CD4-positive, CD25-positive, alpha-beta regulatory T cell (primary cell): ENCODE data around the gene TWNK. TPM values are rescaled to one million over a fixed set of nuclear protein-coding genes. Genes with fewer than 3 reads are reported as not detected.

Experiments used
- ATAC-seq, 2 donors: fragments of 150-1000 bp; cut with Tn5 transposase; one replicate each; pipeline ENCODE4 v1.10.0; 2021; ENCODE audit warnings: low read depth in 2 of 2, moderate number of reproducible peaks in 2 of 2, moderate library complexity in 1 of 2
- DNase-seq, 3 donors: peaks; one replicate each; pipeline versions ENCODE4 v3.0.0 to v3.0.0-alpha.2; 2012 to 2022; ENCODE audit warnings: mixed read lengths in 1 of 3
- H3K27ac ChIP-seq: one replicate; pipeline ENCODE4 v1.7.0; 2013; ENCODE audit warnings: mild to moderate bottlenecking, low read length; ENCODE audit not compliant: insufficient read depth, poor library complexity, severe bottlenecking
- H3K27me3 ChIP-seq: one replicate; pipeline ENCODE4 v1.7.0; 2013; ENCODE audit warnings: low read length; ENCODE audit not compliant: control insufficient read depth, insufficient read depth
- H3K36me3 ChIP-seq: one replicate; pipeline ENCODE4 v1.7.0; 2013; ENCODE audit warnings: mild to moderate bottlenecking, low read length, moderate library complexity; ENCODE audit not compliant: control insufficient read depth, insufficient read depth
- H3K4me1 ChIP-seq: 2 replicates; pipeline ENCODE4 v1.7.0; 2013; ENCODE audit warnings: mild to moderate bottlenecking, low read length; ENCODE audit not compliant: insufficient read depth, control insufficient read depth, poor library complexity, severe bottlenecking
- H3K4me3 ChIP-seq: one replicate; pipeline ENCODE4 v1.7.0; 2013; ENCODE audit warnings: low read depth, mild to moderate bottlenecking, low read length, moderate library complexity
- H3K9me3 ChIP-seq, 2 experiments: 1 replicate in 1 of 2; 2 replicates in 1 of 2; pipeline ENCODE4 v1.7.0; 2013; ENCODE audit warnings: low read length in 2 of 2, mild to moderate bottlenecking in 1 of 2, moderate library complexity in 1 of 2; ENCODE audit not compliant: control insufficient read depth in 2 of 2
- H3K27ac Mint-ChIP-seq, 3 donors: one replicate each; pipeline ENCODE4 v1.8.0; 2020 to 2022; ENCODE audit warnings: mild to moderate bottlenecking in 3 of 3, mixed read lengths in 3 of 3, moderate library complexity in 2 of 3
- H3K27me3 Mint-ChIP-seq: one replicate; pipeline ENCODE4 v1.8.0; 2022; ENCODE audit warnings: mild to moderate bottlenecking, mixed read lengths
- H3K36me3 Mint-ChIP-seq: one replicate; pipeline ENCODE4 v1.8.0; 2020; ENCODE audit warnings: mixed read lengths
- H3K4me1 Mint-ChIP-seq, 4 donors: one replicate each; pipeline ENCODE4 v1.8.0; 2020 to 2022; ENCODE audit warnings: mixed read lengths in 4 of 4, mild to moderate bottlenecking in 1 of 4
- H3K4me3 Mint-ChIP-seq, 4 donors: one replicate each; pipeline ENCODE4 v1.8.0; 2020 to 2022; ENCODE audit warnings: mild to moderate bottlenecking in 4 of 4, mixed read lengths in 4 of 4, moderate library complexity in 3 of 4
- H3K9me3 Mint-ChIP-seq, 7 donors: one replicate each; pipeline ENCODE4 v1.8.0; 2020 to 2022; ENCODE audit warnings: mixed read lengths in 7 of 7, mild to moderate bottlenecking in 3 of 7, moderate library complexity in 2 of 7
- polyA plus RNA-seq, 4 donors: library from polyadenylated mRNA; unstranded; fragments of 300-500 nt; fragmentation: Illumina TruSeq; gene quantifications; one replicate each; pipeline ENCODE4 v1.2.3, GENCODE V29; 2021
- total RNA-seq: library from RNA; stranded (reverse); gene quantifications from one replicate; pipeline ENCODE4 v1.2.3, GENCODE V29; 2022

The TWNK gene
- total and polyA plus RNA-seq, 5 donors from 2014 or later, result 3.4 to 12.8 (median 5.6) TPM

DNA sequence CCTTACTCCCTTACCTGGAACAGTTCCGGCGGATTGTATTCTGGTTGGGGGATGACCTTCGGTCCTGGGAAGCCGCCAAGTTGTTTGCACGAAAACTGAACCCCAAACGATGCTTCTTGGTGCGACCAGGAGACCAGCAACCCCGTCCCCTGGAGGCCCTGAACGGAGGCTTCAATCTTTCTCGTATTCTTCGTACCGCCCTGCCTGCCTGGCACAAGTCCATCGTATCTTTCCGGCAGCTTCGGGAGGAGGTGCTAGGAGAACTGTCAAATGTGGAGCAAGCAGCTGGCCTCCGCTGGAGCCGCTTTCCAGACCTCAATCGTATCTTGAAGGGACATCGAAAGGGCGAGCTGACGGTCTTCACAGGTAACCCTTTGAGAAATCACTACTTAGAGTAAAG is 1.7 kb downstream of the TWNK start:
- Histone ChIP-seq H3K36me3 (peaks cover 24% of the 10 kb centered on the region), H3K27me3 (no peaks in the 10 kb centered on the region), H3K4me1 (peaks cover 27% of the 10 kb centered on the region), H3K4me3 (no peak overlapping the region), H3K9me3 (no peaks in the 10 kb centered on the region), H3K27ac (no peak overlapping the region)
- Mint-ChIP-seq H3K27me3 (no peaks in the 10 kb centered on the region), H3K36me3 (peaks cover 17% of the 10 kb centered on the region), H3K27ac (no peak overlapping the region), H3K9me3 (no peaks in the 10 kb centered on the region), H3K4me1 (peaks cover 0 to 63% (median 34%) of the 10 kb centered on the region in 4 donors), H3K4me3 (peak overlapping the region in 2 of 4 donors; percentile 32 to 43)
- DNase-seq (no peak), ATAC-seq (no peak)

DNA sequence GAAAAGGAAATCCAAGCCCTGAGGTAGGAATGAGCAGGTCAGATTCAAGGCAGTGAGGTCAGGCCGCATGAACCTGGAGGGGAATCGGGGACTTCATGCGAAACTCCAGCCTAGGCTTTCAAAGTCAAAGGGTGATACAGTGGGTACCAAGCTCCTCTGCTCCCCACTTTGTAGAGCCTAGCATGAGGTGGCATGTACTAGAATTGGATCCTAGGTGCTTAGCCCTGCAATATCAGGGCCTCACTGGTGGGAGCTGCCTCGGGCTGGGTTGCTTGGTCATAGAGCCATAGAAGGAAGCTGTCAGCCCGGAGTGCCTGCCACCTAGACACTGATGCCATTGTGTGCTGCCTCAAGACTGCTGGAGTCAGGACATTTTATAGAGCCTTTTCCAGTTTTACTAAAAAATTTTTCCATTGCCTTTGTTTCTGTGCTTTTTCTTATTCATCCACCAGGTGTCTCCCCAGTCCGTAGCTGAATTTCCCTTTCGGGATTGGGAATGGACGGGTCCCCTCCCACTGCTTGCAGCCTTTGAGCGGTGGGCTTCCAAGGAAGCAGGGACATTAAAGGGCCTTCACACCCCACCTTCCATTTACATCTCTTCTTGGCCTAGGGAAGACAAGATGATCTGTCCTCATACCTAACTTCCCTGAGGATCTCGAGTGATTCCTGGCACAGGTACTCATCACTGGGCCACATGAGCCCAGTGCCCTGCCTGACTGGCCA is 6.8 kb downstream of the TWNK start:
- Histone ChIP-seq H3K36me3 (peaks cover 24% of the 10 kb centered on the region), H3K27ac (no peak overlapping the region), H3K27me3 (no peaks in the 10 kb centered on the region), H3K9me3 (no peaks in the 10 kb centered on the region), H3K4me3 (no peak overlapping the region), H3K4me1 (peaks cover 32% of the 10 kb centered on the region)
- no peak for ATAC-seq
- Mint-ChIP-seq H3K4me1 (peaks cover 5 to 44% (median 25%) of the 10 kb centered on the region in 4 donors), H3K27ac (peak overlapping the region; percentile 75 to 89 (median 86)), H3K4me3 (peak overlapping the region in 2 of 4 donors; percentile 90 to 96), H3K9me3 (no peaks in the 10 kb centered on the region), H3K36me3 (peaks cover 21% of the 10 kb centered on the region), H3K27me3 (no peaks in the 10 kb centered on the region)
- no peak for DNase-seq

DNA sequence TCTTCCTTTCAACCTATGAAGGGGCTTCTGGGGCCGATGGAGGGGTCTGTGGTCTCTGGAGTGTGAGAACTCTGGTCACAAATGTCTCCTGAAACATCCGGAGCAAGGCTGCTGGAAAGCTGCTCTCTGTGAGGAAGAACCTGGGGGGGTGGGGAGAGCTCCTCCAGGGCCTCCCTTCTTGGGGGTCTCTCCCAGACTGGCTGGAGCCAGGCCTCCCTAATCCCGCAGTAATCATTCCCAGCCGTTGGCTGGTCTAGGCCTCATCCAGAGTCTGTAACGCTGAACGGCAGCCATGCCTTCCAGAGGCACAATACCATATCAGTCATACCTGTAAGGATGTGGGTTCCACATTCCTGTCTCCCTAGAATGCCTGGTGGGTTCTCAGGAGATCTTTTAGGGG is 7.8 kb downstream of the TWNK start:
- H3K4me3 ChIP-seq, result no peak overlapping the region
- peaks cover 37% of the 10 kb centered on the region for H3K4me1 ChIP-seq
- DNase-seq (no peak), ATAC-seq (no peak)
- no peaks in the 10 kb centered on the region for H3K27me3 Mint-ChIP-seq
- peaks cover 18% of the 10 kb centered on the region for H3K36me3 Mint-ChIP-seq
- H3K9me3 Mint-ChIP-seq, result no peaks in the 10 kb centered on the region
- H3K4me1 Mint-ChIP-seq, result peaks cover 5 to 36% (median 22%) of the 10 kb centered on the region in 4 donors
- H3K27me3 ChIP-seq, result no peaks in the 10 kb centered on the region
- no peaks in the 10 kb centered on the region for H3K9me3 ChIP-seq
- H3K27ac Mint-ChIP-seq, result peak overlapping the region; percentile 43 to 89 (median 69)
- no peak overlapping the region for H3K27ac ChIP-seq
- H3K4me3 Mint-ChIP-seq, result peak overlapping the region; percentile 82 to 96 (median 88)
- H3K36me3 ChIP-seq, result peaks cover 19% of the 10 kb centered on the region

- H3K4me3 ChIP-seq, result peak overlapping the region; percentile 47
- DNase-seq (peak in 1 of 3 donors; percentile 41), ATAC-seq (peak in 1 of 2 donors; percentile 18)
- peak overlapping the region; percentile 89 to 95 (median 94) for H3K27ac Mint-ChIP-seq
- peak overlapping the region; percentile 89 to 97 (median 93) for H3K4me3 Mint-ChIP-seq
- H3K9me3 Mint-ChIP-seq, result no peaks in the 10 kb centered on the region
- H3K36me3 Mint-ChIP-seq, result peaks cover 4% of the 10 kb centered on the region
- no peaks in the 10 kb centered on the region for H3K27me3 ChIP-seq
- H3K27me3 Mint-ChIP-seq, result peaks cover 6% of the 10 kb centered on the region
- peak overlapping the region; percentile 83 for H3K27ac ChIP-seq
- H3K9me3 ChIP-seq, result no peaks in the 10 kb centered on the region
- peaks cover 34% of the 10 kb centered on the region for H3K4me1 ChIP-seq
- H3K4me1 Mint-ChIP-seq, result peaks cover 5 to 34% (median 20%) of the 10 kb centered on the region in 4 donors
- peaks cover 5% of the 10 kb centered on the region for H3K36me3 ChIP-seq
Measured at GRCh38 chr10:100996678-100997359, 9.5 kb downstream of the TWNK start.

GRCh38 chr10:100997360-100998182 is 10.2 kb downstream of the TWNK start:
- peaks cover 5% of the 10 kb centered on the region for H3K36me3 ChIP-seq
- H3K9me3 Mint-ChIP-seq, result no peaks in the 10 kb centered on the region
- peaks cover 5 to 34% (median 20%) of the 10 kb centered on the region in 4 donors for H3K4me1 Mint-ChIP-seq
- peak overlapping the region; percentile 89 to 99 (median 93) for H3K4me3 Mint-ChIP-seq
- H3K27me3 ChIP-seq, result no peaks in the 10 kb centered on the region
- peaks cover 4% of the 10 kb centered on the region for H3K36me3 Mint-ChIP-seq
- peaks cover 6% of the 10 kb centered on the region for H3K27me3 Mint-ChIP-seq
- H3K4me1 ChIP-seq, result peaks cover 34% of the 10 kb centered on the region
- peak overlapping the region; percentile 83 for H3K27ac ChIP-seq
- peak overlapping the region; percentile 89 to 92 (median 90) for H3K27ac Mint-ChIP-seq
- DNase-seq, result peak; percentile 70 to 84 (median 72)
- H3K4me3 ChIP-seq, result peak overlapping the region; percentile 75
- ATAC-seq, result peak; percentile 43 to 46
- H3K9me3 ChIP-seq, result no peaks in the 10 kb centered on the region

DNA sequence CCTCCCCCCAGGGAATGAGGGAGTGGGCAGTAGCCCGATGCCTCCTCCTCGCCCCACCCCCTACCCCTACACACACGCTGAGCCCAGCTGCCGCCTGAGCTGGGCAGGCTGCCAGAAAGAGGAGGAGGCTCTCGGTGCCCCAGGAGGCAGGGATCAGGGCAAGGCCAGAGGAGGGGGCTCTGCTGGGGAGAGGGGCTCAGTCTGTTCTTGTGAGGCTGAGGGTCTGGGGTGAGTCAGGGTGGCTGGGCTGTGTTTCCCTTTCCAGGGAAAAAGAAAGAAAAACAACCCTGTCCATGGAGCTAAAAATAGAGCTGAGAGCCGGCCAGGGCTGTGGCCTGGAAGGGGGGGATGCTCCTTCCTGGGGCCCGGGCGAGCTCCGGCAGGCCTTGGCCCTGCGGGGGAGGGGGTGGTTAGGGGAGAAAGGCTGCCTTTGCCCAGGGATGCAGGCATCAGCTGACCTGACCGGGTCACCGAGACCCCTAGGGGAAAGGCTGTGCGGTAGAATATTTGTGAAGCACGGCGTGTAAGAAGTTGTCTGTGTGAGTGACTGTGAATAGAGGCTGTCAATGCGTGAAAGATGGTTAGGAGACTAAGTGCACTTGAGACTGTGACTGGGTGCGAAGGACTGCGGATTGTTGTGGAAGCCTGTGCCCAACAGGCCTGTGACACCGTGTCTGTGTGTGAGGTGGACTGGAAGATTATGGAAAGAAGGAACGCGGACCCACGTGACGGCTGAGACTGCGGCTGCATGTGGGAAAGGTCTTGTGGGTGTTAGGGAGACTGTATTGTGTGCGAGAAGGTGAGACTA is 11.0 kb downstream of the TWNK start:
- DNase-seq, result peak; percentile 54 to 67 (median 63)
- Histone ChIP-seq H3K36me3 (peaks cover 4% of the 10 kb centered on the region), H3K27ac (peak overlapping the region; percentile 83), H3K27me3 (no peaks in the 10 kb centered on the region), H3K4me1 (peaks cover 34% of the 10 kb centered on the region), H3K9me3 (no peaks in the 10 kb centered on the region), H3K4me3 (peak overlapping the region; percentile 75)
- Mint-ChIP-seq H3K36me3 (peaks cover 4% of the 10 kb centered on the region), H3K27ac (peak overlapping the region; percentile 89 to 96 (median 92)), H3K9me3 (no peaks in the 10 kb centered on the region), H3K4me1 (peaks cover 5 to 34% (median 20%) of the 10 kb centered on the region in 4 donors), H3K4me3 (peak overlapping the region; percentile 89 to 99 (median 93)), H3K27me3 (peaks cover 6% of the 10 kb centered on the region)
- ATAC-seq, result peak in 1 of 2 donors; percentile 32
